Measurements from ENCODE around the gene FOXN4. TPM values are rescaled to one million over a fixed set of nuclear protein-coding genes. Genes with fewer than 3 reads are reported as not detected.

Gene FOXN4
- total and polyA plus RNA-seq, 10 donors, result 0.05 TPM; not detected in 9

GRCh38 chr12:109294286-109294796, 14.7 kb downstream of the FOXN4 start:
- no peak for DNase-seq
- no peaks in the 10 kb centered on the region for H3K36me3 ChIP-seq
- intact Hi-C loops (cut with DNase I; ENCODE audit: low total_unique reads), result no loop called here
- TF ChIP-seq CTCF (IDR thresholded peaks at IDR 0.05 in 8 of 11, conservative IDR thresholded peaks at IDR 0.05 in 3 of 11) (no peak), POLR2AphosphoS5 (IDR thresholded peaks at IDR 0.05) (no peak), POLR2A (IDR thresholded peaks at IDR 0.05) (no peak)
- peaks cover 0 to 7% (median 0%) of the 10 kb centered on the region in 6 donors for H3K4me1 ChIP-seq
- H3K27me3 ChIP-seq (replicated peaks in 1 of 7), result peaks cover 0 to 64% (median 16%) of the 10 kb centered on the region in 7 donors
- WGBS, 5 donors, result 60 to 91% (median 87%) methylated on average over 3 to 5 of the region's 5 CpGs
- no peaks in the 10 kb centered on the region for H3K9me3 ChIP-seq
- no peak overlapping the region for H3K4me3 ChIP-seq
- H3K27ac ChIP-seq, result no peak overlapping the region

GRCh38 chr12:109293106-109293505, 16.0 kb downstream of the FOXN4 start:
- intact Hi-C loops (cut with DNase I; ENCODE audit: low total_unique reads), result no loop called here
- TF ChIP-seq POLR2AphosphoS5 (IDR thresholded peaks at IDR 0.05) (no peak), CTCF (IDR thresholded peaks at IDR 0.05 in 8 of 11, conservative IDR thresholded peaks at IDR 0.05 in 3 of 11) (no peak), POLR2A (IDR thresholded peaks at IDR 0.05) (no peak)
- Histone ChIP-seq H3K4me3 (no peak overlapping the region), H3K36me3 (no peaks in the 10 kb centered on the region), H3K4me1 (peaks cover 0 to 7% (median 0%) of the 10 kb centered on the region in 6 donors), H3K27ac (no peak overlapping the region), H3K27me3 (replicated peaks in 1 of 7) (peaks cover 0 to 64% (median 16%) of the 10 kb centered on the region in 7 donors), H3K9me3 (no peaks in the 10 kb centered on the region)
- WGBS, 5 donors, result 66 to 81% (median 71%) methylated on average over 3 of the region's 3 CpGs
- no peak for DNase-seq

- no peak for DNase-seq
- H3K27me3 ChIP-seq (replicated peaks in 1 of 7), result peaks cover 0 to 72% (median 16%) of the 10 kb centered on the region in 7 donors
- no peak overlapping the region for H3K4me3 ChIP-seq
- no peaks in the 10 kb centered on the region for H3K9me3 ChIP-seq
- intact Hi-C loops (cut with DNase I; ENCODE audit: low total_unique reads), result no loop called here
- peaks cover 0 to 7% (median 0%) of the 10 kb centered on the region in 6 donors for H3K4me1 ChIP-seq
- H3K36me3 ChIP-seq, result no peaks in the 10 kb centered on the region
- no peak for TF ChIP-seq POLR2AphosphoS5 (IDR thresholded peaks at IDR 0.05)
- TF ChIP-seq POLR2A (IDR thresholded peaks at IDR 0.05), result no peak
- no peak for TF ChIP-seq CTCF (IDR thresholded peaks at IDR 0.05 in 8 of 11, conservative IDR thresholded peaks at IDR 0.05 in 3 of 11)
- H3K27ac ChIP-seq, result no peak overlapping the region
- 81 to 88% (median 86%) methylated on average over 5 of the region's 5 CpGs for WGBS, 5 donors
These were observed 16.8 kb downstream of the FOXN4 start for GRCh38 chr12:109292342-109292711.

GRCh38 chr12:109291521-109292341, 17.4 kb downstream of the FOXN4 start:
- H3K4me1 ChIP-seq, result peaks cover 0 to 7% (median 0%) of the 10 kb centered on the region in 6 donors
- H3K36me3 ChIP-seq, result no peaks in the 10 kb centered on the region
- intact Hi-C loops (cut with DNase I; ENCODE audit: low total_unique reads), result no loop called here
- no peak overlapping the region for H3K27ac ChIP-seq
- H3K27me3 ChIP-seq (replicated peaks in 1 of 7), result peaks cover 0 to 75% (median 16%) of the 10 kb centered on the region in 7 donors
- peak; percentile 60 for DNase-seq
- H3K4me3 ChIP-seq, result peak overlapping the region in 1 of 8 donors; percentile 21
- 9 to 18% (median 16%) methylated on average over 26 to 31 of the region's 31 CpGs for WGBS, 5 donors
- TF ChIP-seq POLR2AphosphoS5 (IDR thresholded peaks at IDR 0.05) (no peak), CTCF (IDR thresholded peaks at IDR 0.05 in 8 of 11, conservative IDR thresholded peaks at IDR 0.05 in 3 of 11) (no peak), POLR2A (IDR thresholded peaks at IDR 0.05) (no peak)
- no peaks in the 10 kb centered on the region for H3K9me3 ChIP-seq

Measured in spleen (tissue), 11 donors.